ENCODE results near the gene RUVBL1.

RUVBL1 gene

GRCh38 chr3:128131897-128132646 lies 8.5 kb upstream of the RUVBL1 start:
- no peak for DNase-seq

DNA sequence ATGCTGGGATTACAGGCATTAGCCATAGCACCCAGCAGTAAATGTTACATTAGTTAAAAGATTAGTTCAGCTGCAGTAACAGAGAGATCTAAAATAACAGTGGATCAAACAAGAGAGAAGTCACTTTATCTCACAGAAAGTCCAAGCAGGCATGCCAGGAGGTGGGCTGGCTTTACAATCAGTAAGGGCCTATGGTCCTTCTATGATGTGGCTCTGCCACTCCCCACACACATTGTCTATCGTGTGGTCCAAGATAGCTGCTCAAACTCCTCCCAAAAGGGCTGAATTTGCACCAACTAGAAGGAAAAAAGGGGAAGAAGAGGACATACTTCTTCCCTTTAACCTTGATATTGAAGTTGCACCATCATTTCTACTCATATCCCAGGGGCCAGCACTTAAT lies 4.6 kb upstream of the RUVBL1 start:
- no peak for DNase-seq

- DNase-seq, result no peak
These were observed 3.6 kb upstream of the RUVBL1 start for GRCh38 chr3:128127236-128127635.

DNA sequence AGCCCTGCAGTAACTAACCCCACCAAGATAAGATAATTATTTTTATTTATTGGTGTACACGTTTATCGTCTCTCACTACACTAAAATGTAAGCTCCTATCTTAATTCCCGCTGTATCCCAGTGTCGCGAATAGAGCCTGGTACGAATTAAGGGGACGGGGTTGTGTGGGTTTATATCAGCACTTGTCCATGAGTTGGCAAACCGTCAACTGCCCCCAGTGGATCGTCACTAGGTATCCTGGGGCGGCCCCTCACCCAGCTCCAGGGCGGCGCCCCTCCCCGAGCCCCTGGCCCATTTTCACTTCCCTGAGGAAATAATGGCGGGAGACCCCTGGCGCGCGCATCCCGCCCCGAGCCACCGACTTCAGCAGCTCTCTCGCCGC lies 465 bp downstream of the RUVBL1 start:
- DNase-seq, result peak in 1 of 2 experiments; percentile 40

DNA sequence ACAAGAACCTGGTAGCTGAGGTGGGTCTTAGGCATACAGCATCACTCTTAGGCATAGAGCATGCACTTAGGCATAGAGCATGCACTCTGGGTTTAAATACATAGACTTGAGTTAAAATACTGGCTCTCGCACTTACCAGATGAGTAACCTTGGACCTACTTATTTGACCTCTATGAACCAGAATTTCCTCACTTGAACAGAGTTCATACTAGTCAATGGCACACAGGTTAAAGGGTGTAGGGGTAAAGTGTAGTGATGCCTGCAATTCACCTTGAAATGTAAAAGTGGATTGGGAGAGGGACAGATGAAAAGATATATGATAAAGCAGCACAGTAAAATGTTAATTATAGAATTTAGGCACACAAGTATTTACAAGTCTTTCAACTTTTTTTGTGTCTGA lies 1.6 kb downstream of the RUVBL1 start:
- no peak for DNase-seq

GRCh38 chr3:128113817-128114794 lies 9.5 kb downstream of the RUVBL1 start:
- no peak for DNase-seq

- DNase-seq, result no peak
These were observed 11.1 kb downstream of the RUVBL1 start for GRCh38 chr3:128112357-128112968.

DNA sequence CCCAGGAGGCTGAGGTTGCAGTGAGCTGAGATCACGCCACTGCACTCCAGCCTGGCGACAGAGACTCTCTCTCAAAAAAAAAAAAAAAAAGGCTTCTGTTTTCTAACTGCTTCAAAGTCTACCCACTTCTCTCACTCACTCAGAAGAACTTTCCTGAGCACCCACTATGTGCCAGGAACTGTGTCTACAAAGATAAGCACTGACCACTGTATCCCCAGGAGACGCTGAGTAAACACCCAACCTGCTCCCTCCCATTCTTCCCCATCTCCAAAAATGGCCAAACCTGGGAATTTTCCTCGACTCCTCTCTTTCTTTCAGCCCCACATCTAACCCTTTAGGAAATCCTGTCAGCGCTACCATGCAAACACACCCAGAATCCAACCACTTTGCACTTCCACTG lies 12.5 kb downstream of the RUVBL1 start:
- no peak for DNase-seq

- no peak for DNase-seq
These were observed 15.8 kb downstream of the RUVBL1 start for GRCh38 chr3:128107834-128108233.

DNA sequence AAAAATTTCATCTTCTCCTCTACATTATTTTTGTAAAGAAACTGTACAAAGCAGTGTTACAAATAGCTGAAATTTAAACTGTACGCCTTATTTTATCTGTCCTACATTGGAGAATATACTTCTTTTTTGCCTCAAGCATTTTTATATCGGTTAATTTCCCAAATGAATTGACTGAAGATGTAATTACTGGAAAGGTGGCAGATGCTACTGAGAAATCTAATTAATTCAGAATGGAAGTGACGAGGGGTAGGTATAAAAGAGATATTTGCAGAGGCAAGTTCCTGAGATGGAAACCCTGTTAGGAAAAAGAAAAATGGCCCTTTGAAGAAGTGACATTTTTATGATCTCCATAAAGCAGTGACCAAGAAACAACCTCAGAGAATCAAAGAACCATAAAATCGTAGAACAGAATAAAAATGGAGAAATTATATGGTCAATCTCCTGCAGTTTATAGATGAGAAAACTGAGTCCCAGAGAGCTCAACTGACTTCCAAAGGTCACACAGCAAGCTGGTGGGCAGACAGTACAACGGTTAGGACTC lies 20.4 kb downstream of the RUVBL1 start:
- DNase-seq, result no peak

- DNase-seq, result no peak
These were observed 23.0 kb downstream of the RUVBL1 start for GRCh38 chr3:128100638-128101037.

- DNase-seq, result no peak
These were observed 23.5 kb downstream of the RUVBL1 start for GRCh38 chr3:128100161-128100560.

DNA sequence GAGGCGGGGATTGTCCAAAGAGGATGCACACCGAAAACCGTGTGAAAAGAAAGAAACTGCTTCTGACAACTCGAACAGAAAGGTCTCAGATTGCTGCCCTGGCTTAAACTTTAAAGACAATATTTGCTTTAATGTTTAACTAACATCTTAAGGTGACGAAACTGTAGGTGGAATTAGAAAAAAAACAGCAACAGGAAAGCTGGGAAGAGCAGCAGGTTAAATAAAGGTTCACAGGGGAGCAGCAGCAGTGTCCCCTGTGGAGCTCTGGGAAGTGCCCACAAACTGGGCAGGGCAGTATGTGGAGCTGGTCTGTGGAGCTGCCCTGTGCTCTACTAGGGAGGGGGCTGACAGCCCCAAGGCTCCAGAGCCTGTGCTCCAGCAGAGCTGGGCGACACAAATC lies 25.4 kb downstream of the RUVBL1 start:
- no peak for DNase-seq

GRCh38 chr3:128095222-128095703 lies 28.3 kb downstream of the RUVBL1 start:
- peak; percentile 45 to 85 for DNase-seq

DNA sequence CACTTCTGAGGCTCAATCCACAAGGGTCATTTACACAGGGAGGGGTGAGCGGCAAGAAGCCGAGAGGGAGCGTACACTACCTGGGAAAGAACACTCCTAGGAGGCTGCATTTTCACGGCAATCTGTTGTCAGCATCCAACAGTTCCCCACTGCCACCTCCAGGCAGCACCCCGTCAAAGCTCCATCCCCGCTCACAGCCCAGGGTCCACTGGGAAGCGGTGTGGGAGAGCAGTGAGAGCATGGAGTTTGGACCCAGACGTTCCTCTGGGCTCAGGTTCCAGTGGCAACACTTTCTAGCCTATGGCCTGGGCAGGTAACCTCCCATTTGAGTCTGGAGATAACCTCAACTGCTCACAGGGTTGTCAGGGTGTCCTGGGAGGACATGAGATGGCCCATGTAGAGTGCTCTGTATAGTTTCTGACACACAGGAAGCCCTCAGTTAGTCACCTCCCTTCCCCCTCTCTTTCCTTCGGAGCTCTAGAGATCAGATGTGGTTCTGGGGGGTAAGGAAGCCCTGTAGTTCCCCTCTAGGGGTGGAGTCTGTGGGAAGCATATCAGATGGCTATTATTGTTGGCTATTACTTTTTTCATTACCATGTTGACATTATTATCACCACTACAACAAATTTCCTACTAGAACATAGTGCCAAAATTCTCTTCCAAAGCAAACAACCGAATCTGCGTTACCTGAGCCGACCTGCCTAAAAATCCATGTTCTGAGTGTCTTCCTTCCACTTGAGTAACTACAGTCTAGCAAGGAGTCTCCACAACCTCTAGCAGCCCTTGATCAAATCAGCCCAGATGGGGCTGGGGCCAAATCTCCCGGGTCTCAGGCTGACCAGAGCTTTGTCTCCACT lies 29.1 kb downstream of the RUVBL1 start:
- no peak for DNase-seq

DNA sequence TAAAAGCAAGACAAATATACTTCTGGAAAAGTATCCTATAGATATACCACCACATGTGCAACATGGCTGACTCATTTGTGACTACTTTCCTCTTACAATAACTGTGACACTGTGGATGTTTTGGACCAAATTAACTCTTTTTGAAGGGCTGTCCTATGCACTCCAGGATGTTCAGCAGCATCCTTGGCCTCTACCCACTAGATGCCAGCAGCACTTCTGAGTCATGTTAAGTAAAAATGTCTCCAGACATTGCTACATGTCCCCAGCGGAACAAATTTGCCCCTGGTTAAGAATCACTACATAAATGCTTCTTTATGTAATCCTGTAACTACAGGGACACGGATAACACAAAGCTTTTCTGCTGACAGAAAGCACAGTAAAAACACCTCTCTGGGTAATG lies 32.0 kb downstream of the RUVBL1 start:
- no peak for DNase-seq

DNA sequence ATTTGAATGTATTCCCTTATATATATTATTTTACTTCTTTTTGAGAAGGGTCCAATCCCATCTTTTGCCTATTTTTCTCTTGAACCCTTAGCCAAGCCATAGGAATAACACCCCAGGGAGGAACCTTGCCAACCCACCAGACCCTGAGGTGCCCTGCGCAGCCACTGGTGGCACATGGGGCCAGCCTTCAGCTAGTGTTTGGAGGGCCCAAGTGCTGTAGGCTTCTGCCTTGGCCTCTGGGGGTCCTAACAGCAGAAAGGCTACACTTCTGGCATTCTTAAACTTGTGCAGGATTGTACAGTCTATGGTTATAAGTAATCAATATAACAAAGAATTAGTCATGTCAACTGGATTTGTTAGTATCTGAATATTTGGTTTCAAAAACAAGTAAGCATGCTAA lies 34.5 kb downstream of the RUVBL1 start:
- DNase-seq, result no peak

GRCh38 chr3:128084675-128085021 lies 39.0 kb downstream of the RUVBL1 start:
- DNase-seq, result no peak

DNA sequence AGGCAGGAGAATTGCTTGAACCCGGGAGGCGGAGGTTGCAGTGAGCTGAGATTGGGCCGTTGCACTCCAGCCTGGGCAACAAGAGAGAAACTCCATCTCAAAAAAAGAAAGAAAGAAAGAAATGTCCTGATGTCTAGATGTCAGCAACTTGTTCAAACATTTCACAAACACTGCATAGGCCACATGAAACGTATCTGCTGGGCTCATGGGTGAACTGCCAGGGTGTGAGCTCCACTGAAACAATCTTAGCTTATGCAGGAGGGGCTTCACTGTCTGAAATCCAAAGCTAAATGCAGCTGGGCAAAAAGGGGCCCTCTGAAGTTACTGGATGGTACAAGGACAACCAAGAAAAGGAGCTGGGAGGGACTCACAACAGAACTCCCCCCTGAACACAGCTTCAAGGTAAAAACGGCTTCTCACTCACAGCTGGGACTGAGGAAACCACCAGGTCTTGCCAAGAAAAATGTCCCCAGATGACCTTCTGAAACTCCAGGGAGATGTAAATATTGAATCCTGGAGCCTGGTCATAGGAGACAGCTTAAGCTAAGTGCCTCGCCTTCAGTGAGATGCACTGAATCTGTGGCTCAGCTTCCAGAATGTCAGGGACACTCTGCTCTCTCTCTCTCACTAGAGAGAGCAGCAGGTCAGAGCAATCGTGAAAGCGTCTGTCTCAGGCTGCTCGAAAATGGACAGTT lies 39.5 kb downstream of the RUVBL1 start:
- DNase-seq, result no peak

- DNase-seq, result no peak
These were observed 40.2 kb downstream of the RUVBL1 start for GRCh38 chr3:128083396-128083795.

DNA sequence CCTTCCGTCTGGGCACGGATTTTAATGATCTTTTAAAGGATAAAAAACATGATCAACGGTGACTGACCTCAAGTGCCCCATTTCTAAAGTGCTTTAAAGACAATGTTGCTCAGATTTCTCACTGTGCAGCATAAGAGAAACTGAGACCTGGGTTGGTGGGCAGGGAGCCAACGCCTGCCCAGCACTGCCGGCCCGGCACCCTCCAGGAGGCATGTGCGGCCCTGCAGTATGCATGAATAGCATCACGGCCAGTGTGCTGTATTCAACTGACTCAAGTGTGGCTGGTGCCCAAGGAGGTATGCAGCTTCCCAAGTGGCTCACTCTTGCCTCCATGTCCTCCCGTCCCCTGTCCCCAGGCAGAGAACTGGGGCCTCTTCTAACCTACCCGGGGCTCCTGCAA lies 41.1 kb downstream of the RUVBL1 start:
- DNase-seq, result no peak

DNA sequence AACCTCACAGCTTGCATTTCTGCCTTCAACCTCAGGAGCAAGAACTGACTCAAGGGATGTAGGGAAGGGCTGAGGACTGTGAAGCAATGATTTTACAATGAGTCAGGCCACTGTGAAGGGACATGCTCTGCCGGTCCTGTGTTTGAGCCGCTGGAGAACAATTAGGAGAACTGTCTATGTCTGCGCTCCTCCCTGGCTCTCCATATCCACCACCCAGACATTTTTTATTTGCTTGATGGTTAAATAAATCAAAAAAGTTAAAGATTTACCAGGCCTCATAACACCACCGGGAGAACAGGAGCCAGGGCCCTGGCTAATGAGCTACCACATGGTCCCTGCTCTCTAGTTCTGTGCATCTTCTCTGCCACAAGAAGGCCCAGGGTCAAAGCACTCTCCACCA lies 41.8 kb downstream of the RUVBL1 start:
- DNase-seq, result no peak

Data from NCI-H524 (cell line).